GM21528 (cell line): ENCODE results near the gene GPX6.
"Not testable (repeated sequence)": the region's sequence is repeated elsewhere in the genome, so short reads cannot be mapped to it uniquely, and the experiment has no call there.

Source experiments
- ATAC-seq: cut with Tn5 transposase; IDR thresholded peaks from one replicate; pipeline ENCODE4 v1.9.1; 2021; ENCODE audit warnings: mild to moderate bottlenecking, moderate library complexity; ENCODE audit not compliant: unreplicated experiment, low FRiP score

Gene GPX6

DNA sequence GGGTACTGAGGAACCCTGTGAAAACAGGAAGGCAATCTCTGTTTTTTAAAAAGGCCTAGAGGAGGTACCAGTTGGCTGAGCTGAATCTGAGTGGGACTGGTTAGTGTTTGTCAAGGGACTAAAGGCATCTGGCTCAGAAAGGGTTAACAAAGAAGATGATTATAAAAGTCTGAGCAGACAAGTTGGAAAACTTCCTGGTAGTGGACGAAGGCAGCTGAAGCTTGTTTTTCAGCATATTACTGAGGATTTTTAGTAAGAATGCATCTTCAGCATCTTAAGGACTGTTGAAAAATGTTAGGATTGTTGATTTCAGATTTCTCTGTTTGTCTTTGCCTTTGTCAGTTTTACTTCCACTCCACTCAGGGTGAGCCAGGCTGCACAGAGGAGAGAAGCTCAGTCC is 15.2 kb upstream of the GPX6 start:
- no peak for ATAC-seq

DNA sequence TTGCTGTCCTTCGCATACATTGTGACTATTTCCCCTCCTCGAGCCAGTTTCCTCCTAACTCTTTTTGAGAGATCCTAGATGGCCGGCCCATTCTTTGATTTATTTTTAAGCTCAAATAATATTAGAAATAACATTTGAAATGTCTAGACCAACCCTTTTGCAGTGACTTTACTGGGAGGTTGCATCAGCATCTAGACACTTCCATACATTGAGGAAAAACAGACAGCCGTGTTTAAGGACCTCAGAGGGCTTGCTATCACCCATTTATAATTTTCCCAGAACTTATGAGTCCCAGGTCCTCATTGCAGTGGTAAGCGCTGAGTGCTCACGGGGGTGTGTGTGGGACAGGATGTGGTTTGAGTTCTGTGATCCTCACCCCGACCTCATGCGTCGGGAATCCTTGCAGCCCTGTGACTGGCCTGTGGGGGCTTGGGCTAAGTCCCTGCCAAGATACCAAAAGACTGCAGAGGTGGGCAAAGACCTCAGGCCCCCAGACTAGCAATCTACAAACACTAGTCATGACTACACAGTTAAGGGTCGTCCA is 10.0 kb upstream of the GPX6 start, which contains the start of gene GPX5:
GPX5 (plus strand) TSS at position 386 of the 544 bp plus-strand sequence; CDS start at position 519, 133 bp downstream.
- ATAC-seq, result no peak

DNA sequence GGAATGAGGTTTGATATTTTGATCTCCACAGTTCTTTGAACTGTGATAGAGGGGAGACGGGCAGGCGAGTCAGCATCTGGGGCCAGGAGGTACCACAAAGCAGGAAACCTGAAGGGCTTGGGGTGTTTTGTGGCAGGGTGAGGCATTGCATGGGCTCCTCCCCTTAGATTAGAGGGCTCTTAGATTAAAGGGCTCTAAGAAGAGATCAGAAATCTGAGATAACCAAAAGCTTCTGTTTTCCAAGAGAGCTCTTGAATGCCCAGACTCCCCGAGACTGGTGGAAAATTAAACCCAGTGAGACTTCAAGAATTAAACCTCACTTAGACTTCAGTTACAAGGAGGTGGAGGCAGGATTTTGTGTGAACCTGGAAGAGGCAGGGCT is 7.6 kb upstream of the GPX6 start:
- ATAC-seq, result no peak

DNA sequence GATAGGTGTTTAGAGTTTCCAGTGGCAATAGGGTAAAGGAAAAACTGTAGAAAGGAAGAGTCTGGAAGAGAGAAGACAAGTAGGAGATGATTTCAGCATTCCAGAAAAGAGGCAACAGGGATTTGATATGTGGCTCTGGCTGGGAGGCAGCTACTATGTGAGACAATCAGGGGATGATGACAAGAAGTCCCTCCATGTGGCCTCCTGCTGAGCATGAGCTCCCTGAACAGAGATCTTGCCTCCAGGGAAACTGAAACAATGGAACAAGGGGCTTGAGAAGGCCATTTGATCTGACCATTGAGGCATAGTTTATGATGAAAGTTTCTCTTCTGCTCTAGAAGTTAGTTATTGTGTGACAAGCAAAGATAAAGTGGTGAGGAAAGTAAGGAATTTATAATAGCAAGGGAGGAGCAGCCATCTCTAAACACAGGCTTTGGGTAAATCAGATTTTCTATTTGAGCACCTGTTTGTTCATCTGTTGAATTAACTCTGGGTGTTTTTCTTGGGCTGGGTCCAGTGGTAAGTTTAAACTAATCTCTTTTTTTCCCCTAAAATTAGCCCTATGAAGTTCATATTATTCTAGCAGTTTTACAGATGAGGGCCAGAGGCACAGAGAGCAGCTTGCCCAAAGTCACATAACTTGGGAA is 7.1 kb upstream of the GPX6 start:
- no peak for ATAC-seq

DNA sequence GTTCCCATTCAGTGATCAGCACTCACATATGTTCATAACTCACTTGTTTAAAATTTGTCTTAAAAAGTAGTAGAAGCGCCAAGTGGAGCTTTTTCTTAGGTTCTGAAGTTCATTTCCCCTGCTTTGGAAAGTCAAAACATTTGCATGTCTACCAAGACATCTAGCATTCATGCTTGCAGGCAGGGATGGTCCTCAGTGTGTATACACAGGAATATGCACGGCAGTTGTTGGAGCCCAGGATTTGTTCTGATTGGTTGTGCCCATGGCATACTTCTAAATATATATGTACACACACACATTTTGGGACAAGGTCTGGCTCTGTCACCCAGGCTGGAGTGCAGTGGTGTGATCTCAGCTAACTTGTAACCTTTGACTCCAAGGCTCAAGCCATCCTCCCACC is 2.4 kb upstream of the GPX6 start:
- ATAC-seq, result no peak

DNA sequence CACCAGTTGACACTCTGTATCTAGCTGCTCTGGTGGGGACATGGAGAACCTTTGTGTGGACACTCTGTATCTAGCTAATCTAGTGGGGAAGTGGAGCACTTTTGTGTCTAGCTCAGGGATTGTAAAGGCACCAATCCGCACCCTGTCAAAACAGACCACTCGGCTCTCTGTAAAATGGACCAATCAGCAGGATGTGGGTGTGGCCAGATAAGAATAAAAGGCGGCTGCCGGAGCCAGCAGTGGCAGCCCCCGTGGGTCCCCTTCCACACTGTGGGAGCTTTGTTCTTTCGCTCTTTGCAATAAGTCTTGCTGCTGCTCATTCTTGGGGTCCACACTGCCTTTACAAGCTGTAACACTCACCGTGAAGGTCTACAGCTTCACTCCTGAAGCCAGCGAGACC is 3.2 kb downstream of the GPX6 start:
- not testable (repeated sequence) for ATAC-seq

DNA sequence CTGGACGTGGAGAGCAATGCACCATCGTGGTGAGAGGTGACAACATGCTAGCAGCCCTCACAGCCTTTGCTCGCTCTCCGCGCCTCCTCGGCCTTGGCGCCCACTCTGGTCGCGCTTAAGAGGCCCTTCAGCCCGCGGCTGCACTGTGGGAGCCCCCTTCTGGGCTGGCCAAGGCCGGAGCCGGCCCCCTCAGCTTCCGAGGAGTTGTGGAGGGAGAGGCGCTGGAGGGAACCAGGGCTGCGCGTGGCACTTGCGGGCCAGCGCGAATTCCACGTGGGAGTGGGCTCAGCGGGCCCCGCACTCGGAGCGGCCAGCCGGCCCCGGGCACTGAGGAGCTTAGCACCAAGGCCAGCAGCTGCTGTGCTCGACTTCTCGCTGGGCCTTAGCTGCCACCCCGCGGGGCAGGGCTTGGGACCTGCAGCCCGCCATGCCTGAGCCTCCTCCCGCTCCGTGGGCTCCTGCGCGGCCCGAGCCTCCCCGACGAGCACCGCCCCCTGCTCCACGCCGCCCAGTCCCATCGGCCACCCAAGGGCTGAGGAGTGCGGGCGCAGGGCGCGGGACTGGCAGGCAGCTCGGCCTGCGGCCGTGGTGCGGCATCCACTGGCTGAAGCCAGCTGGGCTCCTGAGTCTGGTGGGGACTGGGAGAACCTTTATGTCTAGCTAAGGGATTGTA is 3.8 kb downstream of the GPX6 start:
- ATAC-seq, result no peak

DNA sequence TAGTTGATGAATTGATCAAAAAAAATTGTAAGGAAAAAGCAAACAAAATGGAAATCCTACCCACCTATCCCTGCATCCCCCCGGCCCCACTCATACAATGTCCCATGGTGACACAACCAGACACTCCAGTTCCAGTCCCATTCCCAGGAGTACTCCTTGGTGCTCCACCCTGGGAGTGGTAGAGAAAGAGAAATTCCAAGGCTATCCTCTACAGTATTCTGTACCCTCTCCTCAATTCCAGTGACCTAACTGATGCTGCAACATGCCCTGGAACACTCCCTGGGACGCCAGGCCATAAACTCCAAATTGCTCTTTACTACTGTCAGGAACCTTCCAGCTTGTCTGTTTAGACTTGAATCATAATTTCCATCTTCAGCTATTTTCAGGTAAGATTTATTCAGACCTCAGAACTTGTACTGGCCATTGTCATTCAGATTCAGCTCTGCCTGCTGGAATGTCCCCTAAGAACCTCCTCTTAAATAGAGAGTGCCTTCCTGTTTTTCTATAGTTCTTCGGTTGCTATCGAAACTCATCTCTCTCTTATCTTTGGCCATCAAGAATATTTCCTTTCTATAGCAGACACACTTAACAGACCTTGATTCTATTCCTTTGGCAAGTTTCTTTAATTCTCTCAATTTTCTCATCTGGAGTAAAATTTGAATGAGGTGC is 8.7 kb downstream of the GPX6 start:
- ATAC-seq, result no peak

DNA sequence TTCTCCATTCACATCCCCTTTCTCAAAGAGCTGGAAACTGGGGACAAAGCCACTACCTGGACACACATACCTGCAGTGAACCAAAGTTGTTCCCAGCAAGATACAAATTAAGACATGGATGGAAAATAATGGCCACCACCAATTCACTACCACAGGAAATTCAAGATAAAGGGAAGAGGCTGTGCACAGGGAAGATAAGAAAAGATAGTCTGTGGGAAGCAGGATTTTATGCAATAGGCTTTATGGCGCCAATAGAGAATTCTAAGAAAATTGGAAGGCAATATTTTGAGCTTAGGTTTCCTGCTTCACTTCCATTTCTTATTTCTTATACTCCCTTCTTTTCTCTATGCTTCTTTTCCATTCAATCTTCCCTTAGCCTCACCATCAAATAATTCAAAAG is 9.9 kb downstream of the GPX6 start:
- ATAC-seq, result no peak

DNA sequence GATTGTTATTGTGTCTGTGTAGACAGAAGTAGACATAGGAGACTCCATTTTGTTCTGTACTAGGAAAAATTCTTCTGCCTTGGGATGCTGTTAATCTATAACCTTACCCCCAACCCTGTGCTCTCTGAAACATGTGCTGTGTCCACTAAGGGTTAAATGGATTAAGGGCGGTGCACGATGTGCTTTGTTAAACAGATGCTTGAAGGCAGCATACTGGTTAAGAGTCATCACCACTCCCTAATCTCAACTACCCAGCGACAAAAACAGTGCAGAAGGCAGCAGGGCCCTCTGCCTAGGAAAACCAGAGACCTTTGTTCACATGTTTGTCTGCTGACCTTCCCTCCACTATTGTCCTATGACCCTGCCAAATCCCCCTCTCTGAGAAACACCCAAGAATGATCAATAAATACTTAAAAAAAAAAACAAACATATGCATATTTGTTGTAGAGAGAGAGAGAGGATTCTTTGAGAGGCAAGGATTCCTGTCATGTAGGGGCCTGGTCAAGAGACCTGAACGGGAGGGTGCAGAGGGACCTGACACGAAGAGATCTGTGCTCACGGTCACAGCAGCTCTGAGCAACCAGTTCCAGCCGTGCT is 12.8 kb downstream of the GPX6 start:
- ATAC-seq, result not testable (repeated sequence)

DNA sequence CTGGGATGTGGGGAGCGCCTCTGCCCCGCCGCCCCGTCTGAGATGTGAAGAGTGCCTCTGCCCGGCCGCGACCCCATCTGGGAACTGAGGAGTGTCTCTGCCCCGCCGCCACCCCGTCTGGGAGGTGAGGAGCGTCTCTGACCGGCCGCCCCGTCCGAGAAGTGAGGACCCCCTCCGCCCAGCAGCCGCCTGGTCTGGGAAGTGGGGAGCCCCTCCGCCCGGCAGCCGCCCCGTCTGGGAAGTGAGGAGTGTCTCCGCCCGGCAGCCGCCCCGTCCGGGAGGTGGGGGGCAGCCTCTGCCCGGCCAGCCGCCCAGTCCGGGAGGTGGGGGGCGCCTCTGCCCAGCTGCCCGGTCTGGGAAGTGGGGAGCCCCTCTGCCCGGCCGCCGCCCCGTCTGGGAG is 13.5 kb downstream of the GPX6 start:
- ATAC-seq, result not testable (repeated sequence)

DNA sequence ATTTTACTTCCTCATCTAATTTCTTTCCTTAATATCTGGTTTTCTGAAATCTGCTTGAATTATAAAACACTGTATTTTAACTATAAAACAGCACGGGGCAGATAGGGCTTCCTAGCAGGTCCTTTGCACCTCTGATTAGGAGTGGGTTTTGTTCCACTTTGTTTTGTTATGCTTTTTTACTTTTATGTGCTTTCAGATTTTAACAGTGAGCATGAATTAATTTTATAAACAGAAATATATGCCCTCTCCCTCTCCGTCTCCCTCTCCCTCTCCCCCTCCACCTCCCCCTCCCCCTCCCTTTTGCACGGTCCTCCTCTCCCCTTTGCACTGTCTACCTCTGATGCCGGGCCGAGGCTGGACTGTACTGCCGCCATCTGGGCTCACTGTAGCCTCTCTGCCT is 14.3 kb downstream of the GPX6 start:
- ATAC-seq, result no peak

DNA sequence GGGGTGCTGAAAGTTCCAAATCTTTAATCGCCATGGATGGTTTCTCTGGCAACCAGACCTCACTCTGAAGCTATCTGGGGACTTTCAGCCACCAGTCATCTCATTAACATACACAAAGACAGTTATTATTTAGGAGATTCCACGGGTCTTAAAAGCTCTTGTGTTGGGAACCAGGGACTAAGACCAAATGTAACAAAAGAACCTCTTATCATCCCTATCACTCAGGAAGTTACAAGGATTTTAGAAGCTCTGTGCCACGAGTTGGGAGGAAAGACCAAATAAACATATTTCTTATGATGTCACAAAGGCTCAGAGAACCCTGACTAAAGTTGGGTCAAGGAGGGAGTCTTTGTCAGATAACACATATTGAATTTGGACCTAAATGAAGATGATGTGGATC is 17.7 kb downstream of the GPX6 start:
- ATAC-seq, result no peak

DNA sequence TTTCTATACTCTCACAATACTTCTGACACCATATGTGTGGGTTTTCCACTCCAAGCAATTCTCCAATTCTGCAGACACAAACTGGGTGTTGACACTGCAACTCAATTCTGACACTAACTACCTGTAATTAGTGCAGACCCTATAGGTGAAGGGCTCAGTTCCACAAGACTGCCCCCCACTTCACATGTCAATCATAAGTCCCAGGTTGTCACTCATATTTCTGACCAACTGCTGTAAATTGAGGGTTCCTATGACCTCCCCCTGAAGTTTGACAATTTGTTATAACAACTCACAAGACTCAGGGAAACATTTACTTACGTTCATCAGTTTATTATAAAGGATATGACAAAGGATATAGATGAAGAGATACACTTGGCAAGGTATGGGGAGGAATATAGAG is 18.3 kb downstream of the GPX6 start:
- no peak for ATAC-seq

DNA sequence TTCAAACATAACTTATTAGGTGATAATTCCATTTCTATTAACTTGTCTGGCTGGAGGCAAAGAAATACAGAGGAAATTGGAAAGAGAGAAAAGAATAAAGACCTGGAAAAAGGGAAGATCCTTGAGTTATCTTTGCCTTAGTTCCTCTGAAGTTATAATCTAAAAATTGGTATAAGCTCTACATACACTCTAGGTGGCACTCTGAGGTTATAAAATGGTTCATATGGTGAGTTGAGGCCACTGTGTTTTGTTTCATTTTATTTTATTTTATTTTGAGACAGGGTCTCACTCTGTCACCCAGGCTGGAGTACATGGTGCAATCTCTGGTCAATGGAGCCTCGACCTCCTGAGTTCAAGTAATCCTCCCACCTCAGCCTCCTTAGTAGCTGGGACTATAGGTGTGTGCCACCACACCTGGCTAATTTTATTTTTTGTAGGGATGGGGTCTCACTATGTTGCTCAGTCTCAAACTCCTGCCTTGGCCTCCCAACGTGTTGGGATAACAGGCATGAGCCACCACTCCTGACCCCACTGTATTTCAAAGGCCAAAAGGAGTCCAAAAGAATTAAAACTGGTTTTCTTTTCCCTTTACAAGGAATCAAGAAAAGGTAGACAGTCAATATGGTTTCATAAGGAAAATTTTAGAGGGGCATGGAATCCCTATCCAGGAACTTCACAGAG is 19.4 kb downstream of the GPX6 start:
- no peak for ATAC-seq

DNA sequence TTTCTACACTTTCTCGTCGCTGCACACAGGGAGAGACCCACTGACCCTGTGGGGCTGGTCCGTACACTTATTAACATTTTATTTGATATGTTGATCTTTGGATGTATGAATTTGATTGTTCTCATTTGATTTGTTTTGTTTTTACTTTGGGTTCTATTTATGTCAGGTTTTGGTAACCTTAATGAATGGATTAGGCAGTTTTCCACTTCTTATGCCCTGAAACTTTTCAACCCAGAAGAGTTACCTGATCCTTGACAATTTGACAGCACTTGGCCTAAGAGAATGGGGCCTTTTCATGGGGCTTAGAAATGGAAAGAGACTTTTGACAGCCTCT is 23.6 kb downstream of the GPX6 start:
- no peak for ATAC-seq

DNA sequence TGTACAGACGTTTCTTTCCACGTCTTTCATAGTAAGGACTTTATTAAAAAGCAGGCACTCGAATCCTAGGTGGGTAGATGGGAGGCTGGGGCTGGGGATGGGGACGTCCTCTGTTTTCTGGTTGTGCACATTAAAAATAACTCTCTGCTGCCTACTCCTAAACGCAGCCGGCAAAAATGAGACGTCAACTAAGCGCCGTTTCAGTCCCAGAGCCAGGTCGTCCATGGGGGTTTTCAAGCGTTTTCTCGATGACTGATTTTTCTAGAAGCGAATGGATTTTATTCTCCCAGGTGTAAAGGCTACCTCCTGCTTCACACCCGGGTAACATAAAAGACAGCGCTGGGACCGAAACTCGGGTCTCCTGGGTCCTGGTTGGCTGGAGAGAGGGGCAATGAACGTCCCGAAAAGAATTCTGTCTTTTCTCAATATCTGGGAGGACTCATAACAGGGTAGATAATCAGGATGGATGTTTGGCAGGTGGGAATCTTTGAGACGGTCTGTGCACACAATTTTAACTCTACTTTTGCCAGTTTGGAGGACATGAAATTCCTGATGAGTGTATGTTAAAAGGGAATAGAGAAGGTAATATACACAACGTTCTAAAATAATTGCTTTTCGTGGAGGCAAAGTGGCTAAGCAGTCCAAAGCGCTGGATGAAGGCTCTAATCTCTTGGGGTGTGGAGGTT is 25.2 kb downstream of the GPX6 start:
- ATAC-seq, result no peak

DNA sequence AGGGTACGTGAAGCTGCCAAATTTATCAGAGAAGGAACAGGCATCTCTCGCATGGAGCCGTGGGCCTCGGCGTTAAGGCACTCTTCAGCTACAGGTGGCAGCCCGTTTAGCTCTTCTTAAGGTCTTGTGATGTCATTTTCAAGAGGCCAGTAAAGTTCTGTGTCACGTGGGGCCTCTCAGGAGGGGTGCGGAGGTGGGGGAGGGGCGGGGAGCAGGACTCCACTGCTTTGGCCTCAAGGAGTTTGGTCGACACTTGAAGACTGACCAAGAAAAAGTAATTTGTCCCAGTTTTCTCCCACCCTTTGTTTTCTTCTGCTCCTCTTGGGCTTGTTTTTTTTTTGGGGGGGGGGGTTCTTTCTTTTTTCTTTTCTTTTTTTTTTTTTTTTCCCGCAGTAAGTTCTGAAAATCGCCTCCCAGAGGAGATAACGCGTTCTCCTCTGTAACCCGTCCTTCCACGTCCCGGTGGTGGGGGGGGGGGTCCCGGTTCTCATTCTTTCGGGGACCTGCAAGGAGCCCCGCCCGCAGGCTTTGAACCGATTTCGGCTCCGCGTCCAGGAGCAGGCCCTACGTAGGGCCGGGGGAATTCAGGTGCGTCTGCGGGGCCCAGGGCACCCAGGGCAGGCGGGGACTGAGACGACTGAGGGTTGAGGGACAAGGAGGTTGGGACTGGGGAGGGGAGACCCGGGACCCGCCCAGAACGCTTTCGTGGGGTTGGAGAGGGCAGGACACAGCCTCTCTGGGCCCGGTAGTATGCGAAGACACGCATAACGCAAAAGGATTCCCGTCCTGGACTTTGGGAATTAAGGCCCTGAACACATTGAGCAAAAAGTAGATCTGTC is 26.0 kb downstream of the GPX6 start:
- no peak for ATAC-seq

DNA sequence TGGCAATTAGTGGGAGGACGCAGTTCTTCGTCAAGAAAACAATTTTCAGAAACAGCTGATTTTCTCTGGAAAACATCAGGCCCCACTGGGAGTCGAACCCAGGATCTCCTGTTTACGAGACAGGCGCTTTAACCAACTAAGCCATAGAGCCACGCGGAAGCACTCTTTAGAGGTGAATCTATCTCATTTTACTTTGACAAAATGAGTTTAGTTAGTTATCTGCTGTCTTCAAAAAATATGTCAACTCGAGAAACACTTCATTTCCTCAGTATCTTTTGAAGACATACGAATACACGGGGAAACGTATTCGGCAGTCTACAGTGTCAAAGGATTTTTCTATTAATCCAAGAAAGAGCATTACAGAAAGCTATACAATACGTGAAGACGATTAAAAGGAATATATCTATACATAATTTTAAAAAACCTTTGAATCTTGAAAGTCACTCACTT is 26.7 kb downstream of the GPX6 start:
- no peak for ATAC-seq
